Cardiac muscle cell (in vitro differentiated cells and primary cell): ENCODE results near the gene SGMS1. TPM values are rescaled to one million over a fixed set of nuclear protein-coding genes. Genes with fewer than 3 reads are reported as not detected.
"Not testable (repeated sequence)": the region's sequence is repeated elsewhere in the genome, so short reads cannot be mapped to it uniquely, and the experiment has no call there.

Source experiments
- DNase-seq, 2 donors: peaks; one replicate each; pipeline versions ENCODE4 v3.0.0 to v3.0.0-alpha.2; 2010 to 2017; ENCODE audit warnings: low read depth in 1 of 2, low spot score in 1 of 2
- H3K27ac ChIP-seq: fragments of 200-600 bp; sonication (generic); 2 replicates; pipeline ENCODE4 v1.5.1; 2016
- H3K27me3 ChIP-seq: fragments of 200-600 bp; sonication (generic); 2 replicates; pipeline ENCODE4 v1.6.0; 2016; ENCODE audit warnings: control low read depth
- H3K36me3 ChIP-seq: fragments of 200-600 bp; sonication (generic); 2 replicates; pipeline ENCODE4 v1.5.1; 2016; ENCODE audit warnings: control low read depth
- H3K4me1 ChIP-seq: fragments of 200-600 bp; sonication (generic); 2 replicates; pipeline ENCODE4 v1.8.1; 2017; ENCODE audit warnings: low read depth, mild to moderate bottlenecking, mixed run types
- H3K4me3 ChIP-seq: fragments of 200-600 bp; sonication (generic); 2 replicates; pipeline ENCODE4 v1.5.1; 2016; ENCODE audit warnings: mild to moderate bottlenecking
- H3K9me3 ChIP-seq: fragments of 200-600 bp; sonication (generic); 2 replicates; pipeline ENCODE4 v1.5.1; 2017; ENCODE audit warnings: low read depth, mild to moderate bottlenecking, control low read depth
- polyA plus RNA-seq: library from polyadenylated mRNA; unstranded; fragments of >200 nt; fragmentation: Nextera tagmentation; extraction: Ambion mirVana; gene quantifications from 2 replicates; pipeline ENCODE4 v1.2.1, GENCODE V29; 2016
- total RNA-seq: library from RNA; depleted of rRNA; stranded (reverse); fragments of >200 nt; gene quantifications from 2 replicates; pipeline ENCODE4 v1.2.3, GENCODE V29; 2016
- TF ChIP-seq, protein P1 (sequence below): IDR thresholded peaks from 2 replicates; pipeline ENCODE4 v1.5.1; 2012; ENCODE audit warnings: low read depth, mild to moderate bottlenecking, low read length

SGMS1 gene
- total and polyA plus RNA-seq, 2 experiments from 2014 or later, result 12.1 to 41.6 TPM

DNA sequence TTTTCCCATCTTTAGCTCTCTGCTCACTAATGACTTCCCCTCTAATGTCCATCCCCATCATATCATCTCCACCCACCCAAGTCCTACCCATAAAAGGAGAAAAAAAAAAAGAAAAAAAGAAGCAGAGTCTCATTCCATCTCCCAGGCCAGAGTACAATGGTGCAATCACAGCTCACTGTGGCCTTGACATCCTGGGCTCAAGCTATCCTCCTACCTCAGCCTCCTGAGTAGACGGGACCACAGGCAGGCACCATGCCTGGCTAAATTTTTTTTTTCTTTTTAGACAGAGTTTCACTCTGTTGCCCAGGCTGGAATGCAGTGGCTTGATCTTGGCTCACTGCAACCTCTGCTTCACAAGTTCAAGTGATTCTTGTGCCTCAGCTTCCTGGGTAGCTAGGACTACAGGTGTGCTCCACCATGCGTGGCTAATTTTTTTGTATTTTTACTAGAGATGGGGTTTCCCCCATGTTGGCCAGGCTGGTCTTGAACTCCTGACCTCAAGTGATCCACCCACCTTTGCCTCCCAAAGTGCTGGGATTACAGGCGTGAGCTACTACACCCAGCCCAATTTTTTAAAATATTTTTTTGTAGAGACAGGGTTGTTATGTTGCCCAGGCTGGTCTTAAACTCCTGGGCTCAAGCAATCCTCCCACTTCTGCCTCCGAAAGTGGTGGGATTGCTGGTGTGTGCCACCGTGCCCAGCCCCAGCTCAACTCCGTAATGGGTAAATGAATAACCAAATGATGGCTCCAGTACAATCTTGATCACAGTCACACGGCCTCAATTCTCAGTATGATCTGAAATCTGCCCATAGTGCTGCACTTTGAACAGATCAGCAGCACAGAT is 24.6 kb upstream of the SGMS1 start:
- TF ChIP-seq, protein P1, sequence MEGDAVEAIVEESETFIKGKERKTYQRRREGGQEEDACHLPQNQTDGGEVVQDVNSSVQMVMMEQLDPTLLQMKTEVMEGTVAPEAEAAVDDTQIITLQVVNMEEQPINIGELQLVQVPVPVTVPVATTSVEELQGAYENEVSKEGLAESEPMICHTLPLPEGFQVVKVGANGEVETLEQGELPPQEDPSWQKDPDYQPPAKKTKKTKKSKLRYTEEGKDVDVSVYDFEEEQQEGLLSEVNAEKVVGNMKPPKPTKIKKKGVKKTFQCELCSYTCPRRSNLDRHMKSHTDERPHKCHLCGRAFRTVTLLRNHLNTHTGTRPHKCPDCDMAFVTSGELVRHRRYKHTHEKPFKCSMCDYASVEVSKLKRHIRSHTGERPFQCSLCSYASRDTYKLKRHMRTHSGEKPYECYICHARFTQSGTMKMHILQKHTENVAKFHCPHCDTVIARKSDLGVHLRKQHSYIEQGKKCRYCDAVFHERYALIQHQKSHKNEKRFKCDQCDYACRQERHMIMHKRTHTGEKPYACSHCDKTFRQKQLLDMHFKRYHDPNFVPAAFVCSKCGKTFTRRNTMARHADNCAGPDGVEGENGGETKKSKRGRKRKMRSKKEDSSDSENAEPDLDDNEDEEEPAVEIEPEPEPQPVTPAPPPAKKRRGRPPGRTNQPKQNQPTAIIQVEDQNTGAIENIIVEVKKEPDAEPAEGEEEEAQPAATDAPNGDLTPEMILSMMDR, result no peak
- H3K27me3 ChIP-seq, result no peaks in the 10 kb centered on the region

DNA sequence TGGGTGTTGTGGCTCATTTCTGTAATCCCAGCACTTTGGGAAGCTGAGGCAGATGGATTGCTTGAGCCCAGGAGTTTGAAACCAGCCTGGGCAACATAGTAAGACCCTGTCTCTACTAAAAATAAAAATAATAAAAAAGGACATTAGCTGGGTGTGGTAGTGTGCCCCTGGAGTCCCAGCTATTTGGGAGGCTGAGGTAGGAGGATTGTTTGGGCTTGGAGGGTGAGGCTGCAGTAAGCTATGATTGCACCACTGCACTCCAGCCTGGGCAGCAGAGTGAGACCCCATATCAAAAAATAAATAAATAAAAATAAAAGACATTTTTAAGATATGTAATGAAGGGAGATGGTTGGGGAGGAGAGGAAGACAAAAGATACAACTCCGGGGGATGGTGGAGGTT is 23.6 kb upstream of the SGMS1 start:
- H3K4me1 ChIP-seq, H3K27ac ChIP-seq, H3K9me3 ChIP-seq, H3K4me3 ChIP-seq, H3K27me3 ChIP-seq, DNase-seq, H3K36me3 ChIP-seq: not testable (repeated sequence)

More for the DNA sequence above, 24.6 kb upstream of the SGMS1 start:
- no peak overlapping the region for H3K4me3 ChIP-seq
- H3K27ac ChIP-seq, result no peak overlapping the region
- H3K36me3 ChIP-seq, result no peaks in the 10 kb centered on the region
- peaks cover 10% of the 10 kb centered on the region for H3K4me1 ChIP-seq
- H3K9me3 ChIP-seq, result no peaks in the 10 kb centered on the region
- no peak for DNase-seq

DNA sequence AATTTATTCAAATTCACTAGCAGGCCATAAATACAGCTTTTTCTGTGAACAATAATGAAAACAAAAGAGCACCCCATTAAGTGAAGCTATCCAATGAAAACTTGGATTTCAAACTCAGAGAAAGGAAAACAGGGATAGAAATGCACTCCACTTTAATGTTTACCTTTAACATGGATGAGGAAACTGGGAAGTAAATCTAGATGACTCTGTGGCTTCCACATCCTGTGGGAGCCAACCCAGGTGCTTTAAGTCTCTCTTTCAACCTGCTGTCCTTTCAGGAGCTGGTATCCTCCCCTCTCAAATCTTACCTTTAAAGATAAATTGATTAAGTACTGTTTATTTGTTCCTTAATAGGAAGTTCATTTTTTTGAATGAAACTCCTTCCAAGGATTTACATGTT is 21.5 kb upstream of the SGMS1 start:
- no peaks in the 10 kb centered on the region for H3K9me3 ChIP-seq
- H3K27ac ChIP-seq, result no peak overlapping the region
- TF ChIP-seq, protein P1, result no peak
- no peak for DNase-seq
- H3K27me3 ChIP-seq, result no peaks in the 10 kb centered on the region
- H3K36me3 ChIP-seq, result no peaks in the 10 kb centered on the region
- H3K4me3 ChIP-seq, result no peak overlapping the region
- no peaks in the 10 kb centered on the region for H3K4me1 ChIP-seq

DNA sequence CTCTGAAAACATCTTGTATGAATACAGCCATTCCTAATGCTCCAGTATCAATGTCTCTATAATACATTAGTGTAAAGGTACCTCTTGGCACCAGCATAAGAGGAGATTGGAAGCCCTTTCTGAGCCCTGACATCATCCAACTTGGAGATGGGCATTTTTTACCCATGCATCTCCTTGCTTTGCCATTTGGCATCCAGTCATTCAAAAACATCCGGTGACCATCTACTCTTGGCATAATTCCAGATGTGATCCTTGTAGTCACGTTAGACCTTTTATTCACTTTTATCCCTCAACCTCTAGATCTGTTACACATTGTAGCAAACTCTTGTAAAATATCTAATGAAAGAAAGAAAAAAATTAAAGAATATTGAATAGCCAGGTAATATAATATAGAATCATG is 17.9 kb upstream of the SGMS1 start:
- Histone ChIP-seq H3K4me1 (no peaks in the 10 kb centered on the region), H3K36me3 (no peaks in the 10 kb centered on the region), H3K27me3 (no peaks in the 10 kb centered on the region), H3K9me3 (no peaks in the 10 kb centered on the region), H3K27ac (no peak overlapping the region), H3K4me3 (no peak overlapping the region)
- DNase-seq, result no peak
- TF ChIP-seq, protein P1, result no peak

DNA sequence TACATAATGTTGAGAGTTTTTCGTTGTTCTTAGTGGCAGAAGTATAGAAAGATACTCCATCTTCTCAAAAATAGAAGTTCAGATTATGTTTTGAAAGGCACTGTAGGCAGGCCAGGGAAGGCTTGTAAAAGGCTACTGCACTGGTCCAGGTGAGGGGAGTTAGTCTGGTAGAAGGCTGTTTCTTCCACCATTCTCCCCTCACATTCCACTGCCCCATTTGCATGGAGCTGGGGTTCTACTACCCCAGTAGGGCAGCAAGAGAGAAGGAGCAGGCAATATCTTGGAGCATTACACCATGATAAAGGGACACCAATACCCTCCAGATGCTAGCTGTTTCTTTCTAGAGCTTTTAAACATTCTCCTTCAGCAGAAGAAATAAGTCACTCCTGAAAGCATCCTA is 16.5 kb upstream of the SGMS1 start:
- no peak for DNase-seq
- Histone ChIP-seq H3K36me3 (no peaks in the 10 kb centered on the region), H3K4me3 (no peak overlapping the region), H3K27me3 (no peaks in the 10 kb centered on the region), H3K9me3 (no peaks in the 10 kb centered on the region), H3K27ac (no peak overlapping the region), H3K4me1 (no peaks in the 10 kb centered on the region)
- TF ChIP-seq, protein P1, result no peak
